ENCODE results near the gene NDUFA12. TPM values are rescaled to one million over a fixed set of nuclear protein-coding genes. Genes with fewer than 3 reads are reported as not detected.
"Not testable (repeated sequence)": the region's sequence is repeated elsewhere in the genome, so short reads cannot be mapped to it uniquely, and the experiment has no call there.

NDUFA12 gene
- total RNA-seq, 6 experiments from 2014 or later: 104 to 149 (median 140) TPM

- TF ChIP-seq CTCF (IDR thresholded peaks at IDR 0.05): no peak
- Mint-ChIP-seq H3K36me3 (ENCODE audit: low read depth) (peaks cover 20% of the 10 kb centered on the region), H3K4me3 (peak overlapping the region; percentile 95), H3K9me3 (peaks cover 4% of the 10 kb centered on the region; the same call in 1 of the 2 replicates), H3K4me1 (ENCODE audit: low read depth) (peaks cover 26% of the 10 kb centered on the region), H3K27ac (peak overlapping the region; percentile 68), H3K27me3 (ENCODE audit: insufficient read depth) (no peaks in the 10 kb centered on the region; the same call in 1 of the 2 replicates)
- DNase-seq: no peak
Observed at GRCh38 chr12:95002754-95003153, 743 bp downstream of the NDUFA12 start.

GRCh38 chr12:94998326-94998725 lies 5.2 kb downstream of the NDUFA12 start:
- H3K36me3 Mint-ChIP-seq (ENCODE audit: low read depth): peaks cover 16% of the 10 kb centered on the region
- no peak overlapping the region for H3K27ac Mint-ChIP-seq
- no peaks in the 10 kb centered on the region; the same call in 1 of the 2 replicates for H3K27me3 Mint-ChIP-seq (ENCODE audit: insufficient read depth)
- no peak overlapping the region for H3K4me3 Mint-ChIP-seq
- TF ChIP-seq CTCF (IDR thresholded peaks at IDR 0.05): no peak
- H3K9me3 Mint-ChIP-seq: no peaks in the 10 kb centered on the region
- no peak for DNase-seq
- H3K4me1 Mint-ChIP-seq (ENCODE audit: low read depth): peaks cover 33% of the 10 kb centered on the region

GRCh38 chr12:94997726-94998125 lies 5.8 kb downstream of the NDUFA12 start:
- Mint-ChIP-seq H3K9me3 (no peaks in the 10 kb centered on the region), H3K4me3 (no peak overlapping the region), H3K4me1 (ENCODE audit: low read depth) (peaks cover 31% of the 10 kb centered on the region), H3K27me3 (ENCODE audit: insufficient read depth) (no peaks in the 10 kb centered on the region), H3K36me3 (ENCODE audit: low read depth) (peaks cover 17% of the 10 kb centered on the region), H3K27ac (no peak overlapping the region)
- no peak for DNase-seq
- no peak for TF ChIP-seq CTCF (IDR thresholded peaks at IDR 0.05)

GRCh38 chr12:94997061-94997460 lies 6.4 kb downstream of the NDUFA12 start:
- Mint-ChIP-seq H3K4me3 (no peak overlapping the region), H3K4me1 (ENCODE audit: low read depth) (peaks cover 27% of the 10 kb centered on the region), H3K36me3 (ENCODE audit: low read depth) (peaks cover 18% of the 10 kb centered on the region), H3K27ac (no peak overlapping the region), H3K9me3 (no peaks in the 10 kb centered on the region), H3K27me3 (ENCODE audit: insufficient read depth) (no peaks in the 10 kb centered on the region)
- no peak for TF ChIP-seq CTCF (IDR thresholded peaks at IDR 0.05)
- DNase-seq: no peak

GRCh38 chr12:94994312-94994711 lies 9.2 kb downstream of the NDUFA12 start:
- Mint-ChIP-seq H3K36me3 (ENCODE audit: low read depth) (peaks cover 22% of the 10 kb centered on the region), H3K27me3 (ENCODE audit: insufficient read depth) (no peaks in the 10 kb centered on the region), H3K4me3 (no peak overlapping the region), H3K4me1 (ENCODE audit: low read depth) (peaks cover 18% of the 10 kb centered on the region), H3K9me3 (no peaks in the 10 kb centered on the region), H3K27ac (peak overlapping the region; percentile 64)
- TF ChIP-seq CTCF (IDR thresholded peaks at IDR 0.05): 0 out of 2 replicates have a peak, but pooled peaks have one; percentile 12
- DNase-seq: peak; percentile 65

- not testable (repeated sequence) for DNase-seq; H3K9me3 Mint-ChIP-seq; H3K27me3 Mint-ChIP-seq (ENCODE audit: insufficient read depth); H3K4me3 Mint-ChIP-seq; H3K27ac Mint-ChIP-seq
- Mint-ChIP-seq H3K4me1 (ENCODE audit: low read depth) (peaks cover 17% of the 10 kb centered on the region), H3K36me3 (ENCODE audit: low read depth) (peaks cover 22% of the 10 kb centered on the region)
Observed at GRCh38 chr12:94993855-94994254, 9.6 kb downstream of the NDUFA12 start.
